Sigmoid colon (tissue), 7 donors: ENCODE measurements around the gene REM2. TPM values are rescaled to one million over a fixed set of nuclear protein-coding genes. Genes with fewer than 3 reads are reported as not detected.

Experiments
- DNase-seq: peaks from one replicate; pipeline ENCODE4 v3.0.0-alpha.2; 2019
- H3K27ac ChIP-seq, 4 donors: fragments of 200-600 bp; sonication (generic); one replicate each; pipeline ENCODE4 v1.5.1; 2016 to 2019; ENCODE audit warnings: mild to moderate bottlenecking in 1 of 4
- H3K27me3 ChIP-seq, 3 donors: fragments of 200-600 bp; sonication (generic); one replicate each; pipeline ENCODE4 v1.5.1; 2019; ENCODE audit warnings: mild to moderate bottlenecking in 1 of 3
- H3K36me3 ChIP-seq, 4 donors: fragments of 200-600 bp; sonication (generic); one replicate each; pipeline ENCODE4 v1.5.1; 2016 to 2019
- H3K4me1 ChIP-seq, 4 donors: fragments of 200-600 bp; sonication (generic); one replicate each; pipeline ENCODE4 v1.5.1; 2017 to 2019
- H3K4me3 ChIP-seq, 4 donors: fragments of 200-600 bp; sonication (generic); one replicate each; pipeline ENCODE4 v1.5.1; 2017 to 2019; ENCODE audit warnings: mild to moderate bottlenecking in 2 of 4, moderate library complexity in 1 of 4
- H3K9me3 ChIP-seq, 4 donors: fragments of 200-600 bp in 3 of 4; sonication (generic) in 3 of 4; one replicate each; pipeline versions ENCODE4 v1.5.1 to v1.6.1; 2013 to 2019
- EP300 ChIP-seq, 4 donors: sonication (generic); formaldehyde crosslinking; IDR thresholded peaks; one replicate each; pipeline ENCODE4 v1.6.1; 2017; ENCODE audit warnings: antibody characterized with exemption in 4 of 4
- POLR2A ChIP-seq, 2 donors: fragments of 450-650 bp; IDR thresholded peaks; one replicate each; pipeline ENCODE4 v1.6.1; 2016; ENCODE audit warnings: antibody characterized with exemption in 2 of 2, mild to moderate bottlenecking in 2 of 2, moderate library complexity in 2 of 2
- POLR2AphosphoS5 ChIP-seq, 4 donors: sonication (generic); formaldehyde crosslinking; IDR thresholded peaks; one replicate each; pipeline ENCODE4 v1.6.1; 2017; ENCODE audit warnings: antibody characterized with exemption in 4 of 4
- WGBS, 2 donors: extraction: QIAGEN DNeasy Blood & Tissue Kit; methylation state at CpG; one replicate each; pipeline ENCODE4 v1.1.7; 2013; 5-methylcytosine and 5-hydroxymethylcytosine counted together
- intact Hi-C: fragments of 100-400 bp; cut with DNase I; formaldehyde crosslinking; loops from one replicate; pipeline ENCODE4 v1.15.1; 2023
- polyA plus RNA-seq, 3 donors: library from polyadenylated mRNA; stranded (reverse); fragments of 200-250 nt; gene quantifications; one replicate each; pipeline ENCODE4 v1.2.3, GENCODE V29; 2013
- total RNA-seq, 4 donors: library from RNA; depleted of rRNA; stranded (reverse); fragments of >200 nt; gene quantifications; one replicate each; pipeline ENCODE4 v1.1.0, GENCODE V29; 2016
- TF ChIP-seq, protein P1 (sequence below), 4 experiments: fragments of 450-650 bp in 3 of 4; fragments of 200-600 bp in 1 of 4; IDR thresholded peaks; one replicate each; pipeline ENCODE4 v1.5.1; 2016 to 2019; ENCODE audit warnings: antibody characterized with exemption in 4 of 4, mild to moderate bottlenecking in 3 of 4, moderate library complexity in 2 of 4
- donor health status: healthy with polysubstance abuse.
- donor health status: Bipolar disorder and iron deficiency.
- donor health status: healthy.

The REM2 gene
- total and polyA plus RNA-seq, 7 donors, result 0.60 to 1.4 (median 0.81) TPM; not detected in 2

DNA sequence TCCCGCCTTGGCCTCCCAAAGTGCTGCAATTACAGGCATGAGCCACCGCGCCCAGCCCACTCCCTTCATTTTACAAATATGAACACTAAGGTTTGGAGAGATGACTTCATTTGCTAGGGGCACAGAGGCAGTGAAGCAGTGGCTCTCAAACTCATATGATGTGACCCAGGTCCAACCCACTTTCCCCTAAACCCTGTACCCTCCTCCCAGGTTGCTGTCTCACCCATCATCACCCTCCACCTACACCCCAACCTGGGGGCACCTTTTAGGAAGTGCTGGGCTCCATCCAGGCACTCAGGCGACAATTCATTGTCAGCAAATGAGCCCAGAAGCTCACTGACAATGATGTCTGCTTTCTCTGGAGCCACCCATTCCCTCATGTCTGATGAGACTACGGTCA, 40.7 kb downstream of the REM2 start:
- peaks cover 0 to 20% (median 18%) of the 10 kb centered on the region in 4 donors for H3K4me1 ChIP-seq
- no peak overlapping the region for H3K27ac ChIP-seq
- H3K36me3 ChIP-seq, result peaks cover 28 to 67% (median 32%) of the 10 kb centered on the region in 4 donors
- no peak overlapping the region for H3K4me3 ChIP-seq
- H3K9me3 ChIP-seq, result no peaks in the 10 kb centered on the region
- H3K27me3 ChIP-seq, result no peaks in the 10 kb centered on the region
- TF ChIP-seq POLR2A (IDR thresholded peaks at IDR 0.05), result no peak
- TF ChIP-seq EP300 (IDR thresholded peaks at IDR 0.05), result no peak
- TF ChIP-seq POLR2AphosphoS5 (IDR thresholded peaks at IDR 0.05), result no peak
- TF ChIP-seq, protein P1, sequence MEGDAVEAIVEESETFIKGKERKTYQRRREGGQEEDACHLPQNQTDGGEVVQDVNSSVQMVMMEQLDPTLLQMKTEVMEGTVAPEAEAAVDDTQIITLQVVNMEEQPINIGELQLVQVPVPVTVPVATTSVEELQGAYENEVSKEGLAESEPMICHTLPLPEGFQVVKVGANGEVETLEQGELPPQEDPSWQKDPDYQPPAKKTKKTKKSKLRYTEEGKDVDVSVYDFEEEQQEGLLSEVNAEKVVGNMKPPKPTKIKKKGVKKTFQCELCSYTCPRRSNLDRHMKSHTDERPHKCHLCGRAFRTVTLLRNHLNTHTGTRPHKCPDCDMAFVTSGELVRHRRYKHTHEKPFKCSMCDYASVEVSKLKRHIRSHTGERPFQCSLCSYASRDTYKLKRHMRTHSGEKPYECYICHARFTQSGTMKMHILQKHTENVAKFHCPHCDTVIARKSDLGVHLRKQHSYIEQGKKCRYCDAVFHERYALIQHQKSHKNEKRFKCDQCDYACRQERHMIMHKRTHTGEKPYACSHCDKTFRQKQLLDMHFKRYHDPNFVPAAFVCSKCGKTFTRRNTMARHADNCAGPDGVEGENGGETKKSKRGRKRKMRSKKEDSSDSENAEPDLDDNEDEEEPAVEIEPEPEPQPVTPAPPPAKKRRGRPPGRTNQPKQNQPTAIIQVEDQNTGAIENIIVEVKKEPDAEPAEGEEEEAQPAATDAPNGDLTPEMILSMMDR (IDR thresholded peaks at IDR 0.05), result no peak
- DNase-seq, result no peak
- WGBS, 2 donors, result 96 to 97% methylated on average over 5 of the region's 5 CpGs
- intact Hi-C loops, result loop anchor here (10.0 kb wide), 1 partner anchor 381 kb away; the partner anchor contains the start of genes BCL2L2 and PPP1R3E

DNA sequence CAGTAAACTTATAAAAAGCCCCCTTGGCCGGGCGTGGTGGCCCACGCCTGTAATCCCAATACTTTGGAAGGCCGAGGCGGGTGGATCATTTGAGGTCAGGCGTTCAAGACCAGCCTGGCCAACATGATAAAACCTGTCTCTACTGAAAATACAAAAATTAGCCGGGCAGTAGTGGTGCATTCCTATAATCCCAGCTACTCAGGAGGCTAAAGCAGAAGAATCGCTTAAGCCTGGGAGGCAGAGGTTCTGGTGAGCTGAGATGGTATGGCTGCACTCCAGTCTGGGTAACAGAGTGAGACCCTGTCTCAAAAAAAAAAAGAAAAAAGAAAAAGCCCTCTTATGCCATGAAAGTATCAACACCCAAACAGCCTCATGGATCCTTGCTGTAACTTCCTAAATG, 42.5 kb downstream of the REM2 start:
- H3K36me3 ChIP-seq, result peaks cover 28 to 63% (median 32%) of the 10 kb centered on the region in 4 donors
- no peak overlapping the region for H3K27ac ChIP-seq
- no peaks in the 10 kb centered on the region for H3K9me3 ChIP-seq
- TF ChIP-seq EP300 (IDR thresholded peaks at IDR 0.05) (no peak), POLR2AphosphoS5 (IDR thresholded peaks at IDR 0.05) (no peak), POLR2A (IDR thresholded peaks at IDR 0.05) (no peak)
- TF ChIP-seq, protein P1 (IDR thresholded peaks at IDR 0.05), result no peak
- H3K27me3 ChIP-seq, result no peaks in the 10 kb centered on the region
- intact Hi-C loops, result loop anchor here (10.0 kb wide), 1 partner anchor 379 kb away; the partner anchor contains the start of genes BCL2L2 and PPP1R3E
- WGBS, 2 donors, result 82 to 92% methylated on average over 8 of the region's 8 CpGs
- H3K4me3 ChIP-seq, result no peak overlapping the region
- no peak for DNase-seq
- peaks cover 0 to 20% (median 15%) of the 10 kb centered on the region in 4 donors for H3K4me1 ChIP-seq

DNA sequence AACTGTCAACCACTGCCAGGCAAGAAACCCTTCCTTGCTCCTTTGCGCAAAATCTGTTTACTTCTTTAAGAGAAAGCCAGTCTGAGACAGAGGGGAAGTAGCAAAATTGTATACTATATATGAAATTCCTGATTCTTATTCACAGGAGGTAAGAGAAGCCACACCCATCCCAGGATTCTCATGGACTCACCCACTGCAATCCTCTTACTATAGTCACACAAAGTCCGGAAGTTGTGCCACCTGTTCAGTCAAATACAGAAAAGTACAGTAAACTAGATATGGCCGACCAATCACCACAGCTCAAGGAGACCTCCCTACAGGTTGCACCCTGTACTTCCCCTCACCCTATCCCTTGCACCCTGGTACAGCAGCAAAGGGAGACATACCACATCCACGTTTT, 43.3 kb downstream of the REM2 start:
- WGBS, 2 donors, result 43 to 79% methylated on average over 4 of the region's 4 CpGs
- H3K27me3 ChIP-seq, result no peaks in the 10 kb centered on the region

DNA sequence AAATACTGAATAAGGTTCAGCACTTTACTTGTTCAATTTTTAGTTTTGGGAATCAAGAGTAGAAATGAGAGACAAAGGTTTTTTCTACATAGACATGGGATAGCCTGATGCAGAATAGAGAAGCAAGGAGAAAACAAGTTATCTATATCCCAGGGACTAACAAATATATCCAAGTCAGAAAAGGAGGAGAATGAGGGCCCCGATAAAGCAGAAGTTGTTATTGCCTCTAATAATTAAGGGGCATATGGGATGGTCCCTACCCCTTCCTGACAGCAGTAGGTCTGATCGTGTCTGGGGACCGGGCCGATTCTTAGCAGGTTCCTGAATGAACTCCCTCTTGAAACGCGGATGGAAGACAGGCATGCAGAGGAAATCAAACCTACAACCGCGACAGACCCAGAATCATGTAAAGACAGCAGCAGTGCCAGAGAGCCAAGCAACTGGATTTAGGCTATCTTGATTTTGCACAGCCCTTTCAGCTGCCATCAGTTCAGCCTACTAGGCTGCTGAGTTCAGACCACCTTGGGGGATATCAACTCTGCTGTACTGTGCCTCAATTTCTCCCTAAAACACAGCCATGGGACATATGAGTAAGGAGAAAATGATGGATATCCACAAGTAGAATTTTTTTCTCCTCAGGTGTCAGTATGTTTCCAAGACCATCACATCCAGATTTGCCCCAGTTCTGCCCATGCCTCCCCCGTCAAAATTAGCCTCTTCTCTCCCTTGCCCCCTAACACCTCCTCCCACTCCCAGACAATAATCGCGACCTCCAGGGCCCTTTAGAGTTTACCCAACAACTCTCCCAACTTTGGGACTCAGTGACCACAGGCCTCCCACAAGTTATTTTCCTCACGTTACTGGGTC, 45.4 kb downstream of the REM2 start:
- 6 to 7% methylated on average over 12 of the region's 12 CpGs for WGBS, 2 donors
- intact Hi-C loops, result loop anchor here (2.0 to 10.0 kb wide), 2 partner anchors 54 to 376 kb away; partner anchors contain the start of genes AJUBA, BCL2L2 and PPP1R3E
- Histone ChIP-seq H3K27me3 (no peaks in the 10 kb centered on the region), H3K9me3 (no peaks in the 10 kb centered on the region), H3K36me3 (peaks cover 15 to 35% (median 21%) of the 10 kb centered on the region in 4 donors), H3K4me3 (peak overlapping the region; percentile 75 to 91 (median 83)), H3K27ac (peak overlapping the region; percentile 87 to 97 (median 94)), H3K4me1 (peaks cover 0 to 21% (median 16%) of the 10 kb centered on the region in 4 donors)
- DNase-seq, result no peak
- TF ChIP-seq POLR2A (IDR thresholded peaks at IDR 0.05) (no peak), EP300 (IDR thresholded peaks at IDR 0.05) (no peak), POLR2AphosphoS5 (IDR thresholded peaks at IDR 0.05) (no peak)
- TF ChIP-seq, protein P1 (IDR thresholded peaks at IDR 0.05), result no peak

More for the DNA sequence above, 43.3 kb downstream of the REM2 start:
- H3K27ac ChIP-seq, result no peak overlapping the region
- no peaks in the 10 kb centered on the region for H3K9me3 ChIP-seq
- DNase-seq, result no peak
- intact Hi-C loops, result loop anchor here (10.0 kb wide), 1 partner anchor 378 kb away; the partner anchor contains the start of genes BCL2L2 and PPP1R3E
- TF ChIP-seq POLR2A (IDR thresholded peaks at IDR 0.05), result no peak
- H3K36me3 ChIP-seq, result peaks cover 28 to 55% (median 32%) of the 10 kb centered on the region in 4 donors
- no peak overlapping the region for H3K4me3 ChIP-seq
- H3K4me1 ChIP-seq, result peaks cover 0 to 21% (median 16%) of the 10 kb centered on the region in 4 donors
